Measurements from ENCODE around the gene HACD3. TPM values are rescaled to one million over a fixed set of nuclear protein-coding genes. Genes with fewer than 3 reads are reported as not detected.

HACD3 gene
- polyA plus RNA-seq, 2 of the 4 experiments (the other 2 are of a cell fraction), result 151 to 212 TPM

- ChIA-PET POLR2A (interaction anchor here (0.6 kb wide), 1 partner anchor 177 kb away, joined by 3 read pairs; no protein-coding TSS in a partner anchor), CTCF (interaction anchor here (0.9 to 1.5 kb wide), 9 partner anchors 9 to 158 kb away, joined by 3 to 5 read pairs (median 3); no protein-coding TSS in a partner anchor)
- Histone ChIP-seq H3K27ac (no peak overlapping the region), H3K4me1 (no peaks in the 10 kb centered on the region), H3K4me3 (no peak overlapping the region), H3K9me3 (no peaks in the 10 kb centered on the region), H3K4me2 (no peak overlapping the region)
- FAIRE-seq (no peak), DNase-seq (ENCODE audit: low read depth in 1 of 2, low spot score in 1 of 2) (no peak), ATAC-seq (no peak)
- 94% methylated on average over 6 of the region's 6 CpGs for WGBS (ENCODE audit: missing lambda C conversion rate)
- TF ChIP-seq POLR2AphosphoS2 (conservative IDR thresholded peaks at IDR 0.05; ENCODE audit: low read length) (no peak), CHD4 (IDR thresholded peaks at IDR 0.05; ENCODE audit: borderline replicate concordance) (no peak), E2F6 (IDR thresholded peaks at IDR 0.05; ENCODE audit: borderline replicate concordance, low read depth) (no peak), MAZ (IDR thresholded peaks at IDR 0.05; ENCODE audit: borderline replicate concordance, low read depth, low read length) (no peak), ZFP36 (IDR thresholded peaks at IDR 0.05; ENCODE audit: borderline replicate concordance, partially characterized antibody) (no peak), ZSCAN20 (CRISPR knock-in tag; IDR thresholded peaks at IDR 0.05) (no peak), ESRRA (IDR thresholded peaks at IDR 0.05; ENCODE audit: borderline replicate concordance, low read length) (no peak), TP53 (CRISPR knock-in tag; IDR thresholded peaks at IDR 0.05) (no peak), PBX3 (IDR thresholded peaks at IDR 0.05) (no peak), HOXA7 (CRISPR knock-in tag; IDR thresholded peaks at IDR 0.05) (no peak)
Observed at GRCh38 chr15:65558997-65559760, 28.9 kb downstream of the HACD3 start.

GRCh38 chr15:65559941-65560340 is 29.7 kb downstream of the HACD3 start:
- CTCF ChIA-PET, result interaction anchor here (0.9 to 1.5 kb wide), 4 partner anchors 11 to 159 kb away, joined by 3 to 5 read pairs (median 4); no protein-coding TSS in a partner anchor
- H3K9me3 ChIP-seq, result no peaks in the 10 kb centered on the region
- DNase-seq (ENCODE audit: low read depth in 1 of 2, low spot score in 1 of 2), result no peak
- FAIRE-seq, result no peak
- no peak overlapping the region for H3K4me3 ChIP-seq
- POLR2A ChIA-PET, result no interaction called here
- no peak overlapping the region for H3K4me2 ChIP-seq
- H3K27ac ChIP-seq, result no peak overlapping the region
- no peak for TF ChIP-seq CHD4 (IDR thresholded peaks at IDR 0.05; ENCODE audit: borderline replicate concordance)
- TF ChIP-seq E2F6 (IDR thresholded peaks at IDR 0.05; ENCODE audit: borderline replicate concordance, low read depth), result no peak
- TF ChIP-seq CBX2 (IDR thresholded peaks at IDR 0.05; ENCODE audit: borderline replicate concordance, low read depth), result no peak
- no peak for TF ChIP-seq ZSCAN20 (CRISPR knock-in tag; IDR thresholded peaks at IDR 0.05)
- no peak for TF ChIP-seq SREBF2 (IDR thresholded peaks at IDR 0.05)
- TF ChIP-seq EP300 (IDR thresholded peaks at IDR 0.05), result no peak
- TF ChIP-seq ELK1 (IDR thresholded peaks at IDR 0.05; ENCODE audit: low read depth, low read length), result no peak
- TF ChIP-seq CHD2 (IDR thresholded peaks at IDR 0.05; ENCODE audit: low read length, partially characterized antibody), result no peak
- TF ChIP-seq HMGXB4 (CRISPR knock-in tag; IDR thresholded peaks at IDR 0.05; ENCODE audit: borderline replicate concordance), result no peak
- ATAC-seq, result no peak
- H3K4me1 ChIP-seq, result no peaks in the 10 kb centered on the region
